ENCODE data around the gene NFIA.

NFIA gene

GRCh38 chr1:61299463-61299862 is 217.1 kb downstream of the NFIA start:
- DNase-seq (ENCODE audit: low read depth) = no peak

DNA sequence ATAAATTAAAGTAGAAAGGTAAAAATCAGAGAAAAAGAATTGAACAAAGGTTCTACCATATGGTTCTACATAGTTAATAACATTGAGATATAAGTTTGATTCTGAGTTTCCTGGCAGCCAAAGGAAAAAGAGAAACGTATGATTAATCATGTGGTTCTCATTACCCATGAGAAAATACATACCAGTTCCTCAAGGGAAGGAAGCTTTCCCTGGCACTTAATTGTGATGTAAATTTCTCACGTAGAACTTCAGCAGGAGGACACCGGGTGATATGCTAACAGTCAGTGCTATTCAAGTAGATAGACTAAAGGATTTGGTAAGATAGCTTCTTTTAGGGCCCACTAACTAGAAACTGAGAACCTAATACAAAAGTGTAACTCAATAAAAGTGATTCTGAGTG is 218.5 kb downstream of the NFIA start:
- DNase-seq (ENCODE audit: low read depth) = no peak

DNA sequence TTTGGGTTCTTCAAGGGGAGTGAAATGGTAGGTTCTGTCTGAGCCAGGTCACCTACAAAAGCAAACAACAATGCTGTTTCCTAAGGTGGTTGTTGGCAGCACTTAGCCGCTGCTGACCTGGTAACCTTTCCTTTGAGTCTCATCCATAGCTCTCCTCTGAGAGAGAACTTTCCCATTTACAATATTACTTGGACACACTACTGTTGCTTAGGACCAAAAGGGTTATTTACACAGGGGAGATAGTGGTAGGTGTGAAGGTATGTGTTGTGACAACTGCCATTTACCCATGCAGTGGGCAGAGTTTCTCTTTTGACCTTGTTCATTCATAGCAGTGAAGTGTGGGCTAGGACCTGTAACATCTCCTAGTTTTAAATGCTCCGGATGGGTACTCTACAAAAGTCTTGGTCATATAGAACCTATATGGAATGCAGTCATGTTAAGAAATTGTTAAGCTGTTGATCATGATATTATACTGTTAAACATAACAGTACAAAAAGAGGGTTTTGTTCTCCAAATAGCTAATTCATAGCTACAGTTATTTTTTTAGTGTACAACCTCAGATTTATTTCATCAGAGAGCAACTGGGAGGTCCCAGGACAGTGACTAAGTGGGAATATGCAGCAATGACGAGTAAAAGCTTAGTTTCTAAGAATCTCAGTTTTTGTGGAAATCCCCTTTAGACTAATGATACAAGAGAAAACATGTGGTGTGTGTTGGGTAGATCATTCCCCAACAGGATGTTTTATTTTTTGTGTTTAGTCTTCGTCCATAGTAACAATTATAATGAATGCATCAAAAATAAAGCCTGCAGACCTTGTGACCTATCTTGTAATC is 219.7 kb downstream of the NFIA start:
- no peak for DNase-seq (ENCODE audit: low read depth)

GRCh38 chr1:61307422-61308142 is 225.2 kb downstream of the NFIA start:
- DNase-seq (ENCODE audit: low read depth) = no peak

GRCh38 chr1:61310057-61310456 is 227.7 kb downstream of the NFIA start:
- DNase-seq (ENCODE audit: low read depth) = no peak

DNA sequence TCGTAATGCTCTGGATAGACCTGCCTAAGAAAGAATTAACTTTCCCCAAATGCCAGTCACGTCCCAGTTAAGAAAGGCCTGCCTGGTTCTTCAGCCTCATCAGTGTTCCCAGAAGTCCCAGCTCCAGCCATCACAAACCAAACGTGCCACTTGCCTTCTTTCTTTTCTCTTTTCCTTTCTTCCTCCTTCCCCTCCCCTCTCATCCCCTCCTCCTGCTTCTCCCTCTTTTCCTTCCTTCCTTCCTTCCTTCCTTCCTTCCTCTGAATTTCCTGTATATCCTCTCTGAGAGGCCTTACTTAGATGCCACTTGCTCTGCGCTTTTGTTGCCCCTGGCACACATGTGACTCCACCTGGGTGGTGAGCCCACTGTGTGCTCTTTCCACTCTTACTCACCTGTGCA is 228.2 kb downstream of the NFIA start:
- DNase-seq (ENCODE audit: low read depth) = no peak

GRCh38 chr1:61313906-61314422 is 231.6 kb downstream of the NFIA start:
- no peak for DNase-seq (ENCODE audit: low read depth)

- DNase-seq (ENCODE audit: low read depth) = no peak
Measured at GRCh38 chr1:61315011-61315410, 232.7 kb downstream of the NFIA start.

- no peak for DNase-seq (ENCODE audit: low read depth)
Measured at GRCh38 chr1:61316493-61316892, 234.1 kb downstream of the NFIA start.

GRCh38 chr1:61318319-61319125 is 236.2 kb downstream of the NFIA start:
- DNase-seq (ENCODE audit: low read depth) = no peak

GRCh38 chr1:61320575-61320974 is 238.2 kb downstream of the NFIA start:
- no peak for DNase-seq (ENCODE audit: low read depth)

- no peak for DNase-seq (ENCODE audit: low read depth)
Measured at GRCh38 chr1:61322008-61322744, 239.8 kb downstream of the NFIA start.

GRCh38 chr1:61322769-61323168 is 240.4 kb downstream of the NFIA start:
- DNase-seq (ENCODE audit: low read depth) = no peak

GRCh38 chr1:61323681-61324328 is 241.4 kb downstream of the NFIA start:
- no peak for DNase-seq (ENCODE audit: low read depth)

GRCh38 chr1:61326713-61327112 is 244.4 kb downstream of the NFIA start:
- no peak for DNase-seq (ENCODE audit: low read depth)

DNA sequence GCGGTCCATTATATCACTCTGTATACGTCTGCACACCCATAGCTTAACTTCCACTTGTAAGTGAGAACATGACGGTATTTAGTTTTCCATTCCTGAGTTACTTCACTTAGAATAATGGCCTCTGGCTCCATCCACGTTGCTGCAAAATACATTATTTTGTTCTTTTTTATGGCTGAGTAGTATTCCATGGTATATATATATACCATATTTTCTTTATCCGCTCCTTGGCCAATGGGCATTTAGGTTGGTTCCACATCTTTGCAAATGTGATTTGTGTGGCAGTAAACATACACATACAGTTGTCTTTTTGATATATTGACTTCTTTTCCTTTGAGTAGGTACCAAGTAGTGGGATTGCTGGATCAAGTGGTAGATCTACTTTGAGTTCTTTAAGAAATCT is 245.1 kb downstream of the NFIA start:
- no peak for DNase-seq (ENCODE audit: low read depth)

DNA sequence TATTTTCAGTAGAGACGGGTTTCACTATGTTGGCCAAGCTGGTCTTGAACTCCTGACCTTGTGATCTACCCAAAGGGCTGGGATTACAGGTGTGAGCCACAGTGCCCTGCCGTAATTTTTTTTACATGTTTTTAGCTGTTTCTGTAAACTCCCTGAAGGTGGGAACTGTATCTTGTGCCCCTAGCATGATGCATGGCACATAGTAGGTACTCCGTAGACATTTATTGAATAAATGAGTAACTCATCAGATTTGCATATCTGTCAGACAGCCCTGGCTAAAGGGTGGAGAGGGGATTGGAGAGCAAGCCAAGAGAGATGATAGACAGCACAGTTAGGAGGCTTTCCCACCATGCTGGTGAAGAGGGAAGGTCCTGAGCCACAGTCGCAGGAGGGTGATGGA is 247.2 kb downstream of the NFIA start:
- DNase-seq (ENCODE audit: low read depth) = no peak

DNA sequence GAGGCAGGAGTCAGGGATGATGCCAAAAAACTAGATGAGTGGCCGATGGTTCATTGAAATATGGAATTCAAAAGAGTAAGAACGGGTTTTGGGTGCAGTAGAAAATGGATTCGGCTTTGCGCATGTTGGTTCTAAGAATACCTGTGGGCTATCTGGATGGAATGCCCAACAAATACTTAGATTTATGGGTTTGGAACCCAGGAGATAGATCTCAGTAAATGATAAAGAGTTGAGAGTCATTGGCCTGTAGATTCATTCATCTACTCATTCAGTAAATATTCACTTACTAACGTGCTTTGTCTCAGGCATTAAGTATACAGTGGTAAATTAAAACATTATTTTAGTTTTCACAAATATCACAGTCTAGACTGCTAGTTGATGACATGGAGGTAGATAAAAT is 247.7 kb downstream of the NFIA start:
- DNase-seq (ENCODE audit: low read depth) = no peak

DNA sequence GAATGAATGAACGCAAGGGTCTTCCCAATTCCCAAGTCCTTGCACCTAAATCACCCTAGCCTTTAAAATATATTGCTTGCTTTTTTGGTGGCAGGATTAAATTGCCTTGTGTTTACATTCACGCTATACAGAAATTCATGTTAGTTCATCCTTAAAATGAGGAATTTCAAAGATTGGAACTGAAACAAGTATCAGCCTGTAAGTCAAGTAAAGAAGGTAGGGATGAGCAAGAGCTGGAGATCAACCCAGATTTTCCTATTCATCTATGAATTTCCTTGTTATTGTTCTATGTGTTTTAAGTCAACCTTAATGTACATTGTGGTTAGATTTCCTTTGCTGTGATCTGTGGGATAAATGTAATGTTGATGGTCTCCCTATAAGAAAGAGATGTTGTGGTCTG is 248.2 kb downstream of the NFIA start:
- DNase-seq (ENCODE audit: low read depth) = no peak

DNA sequence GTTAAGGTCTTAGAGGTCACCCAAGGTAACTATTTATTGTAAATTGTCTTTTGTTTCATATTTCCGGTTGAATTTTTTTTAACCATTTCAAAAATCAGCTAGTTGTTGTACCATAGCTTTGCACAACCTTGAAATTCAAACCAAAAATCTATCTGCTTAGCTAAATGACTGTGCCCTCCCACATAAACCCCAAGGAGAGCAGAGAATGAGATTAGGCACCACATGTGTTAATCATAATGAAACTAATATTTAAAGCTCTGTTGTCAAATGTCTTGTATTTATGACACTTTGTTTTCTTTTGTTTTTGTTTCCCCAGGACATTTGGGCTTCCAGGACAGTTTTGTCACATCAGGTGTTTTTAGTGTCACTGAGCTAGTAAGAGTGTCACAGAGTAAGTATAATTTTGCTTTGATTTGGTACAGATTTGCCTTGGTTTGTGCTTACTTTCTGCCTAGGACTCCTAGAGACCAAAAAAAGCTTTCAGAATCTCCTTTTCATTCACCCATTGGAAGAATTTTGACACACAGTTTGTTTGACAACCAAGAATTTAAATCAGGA is 249.9 kb downstream of the NFIA start:
- no peak for DNase-seq (ENCODE audit: low read depth)

DNA sequence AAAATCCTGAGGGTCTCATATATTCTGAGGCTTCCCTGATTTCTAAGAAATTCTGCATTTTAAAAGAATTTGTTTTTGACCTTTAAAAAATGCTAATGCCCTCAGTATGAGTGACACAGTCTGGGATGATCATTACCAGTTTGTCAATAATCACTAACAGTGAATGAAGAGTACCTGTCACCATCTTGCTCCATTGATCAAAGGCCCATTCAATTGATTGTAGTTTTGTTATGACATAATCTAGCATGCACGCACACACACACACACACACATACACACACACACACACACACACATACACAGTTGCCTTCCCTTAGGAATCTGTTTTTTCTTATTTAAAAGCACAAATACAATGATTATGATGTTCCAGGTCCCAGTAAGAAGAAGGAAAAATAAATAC is 250.4 kb downstream of the NFIA start:
- DNase-seq (ENCODE audit: low read depth) = no peak
